Upper lobe of left lung (tissue), 6 donors: ENCODE data around the gene SPOCD1. TPM values are rescaled to one million over a fixed set of nuclear protein-coding genes. Genes with fewer than 3 reads are reported as not detected.

Experiments used
- ATAC-seq, 2 donors: fragments of 200-7000 bp; cut with Tn5 transposase; one replicate each; pipeline ENCODE4 v1.9.1; 2022; ENCODE audit warnings: mild to moderate bottlenecking in 2 of 2, moderate library complexity in 2 of 2; ENCODE audit not compliant: low FRiP score in 2 of 2
- DNase-seq, 2 donors: peaks; one replicate each; pipeline ENCODE4 v3.0.0-alpha.2; 2019 to 2020
- H3K27ac ChIP-seq, 4 donors: fragments of 200-600 bp; sonication (generic); one replicate each; pipeline ENCODE4 v1.5.1; 2016 to 2019
- H3K27me3 ChIP-seq, 4 donors: fragments of 200-600 bp; sonication (generic); one replicate each; pipeline ENCODE4 v1.5.1; 2017 to 2019
- H3K36me3 ChIP-seq, 4 donors: fragments of 200-600 bp; sonication (generic); one replicate each; pipeline ENCODE4 v1.5.1; 2016 to 2019
- H3K4me1 ChIP-seq, 4 donors: fragments of 200-600 bp; sonication (generic); one replicate each; pipeline ENCODE4 v1.5.1; 2018 to 2019
- H3K4me3 ChIP-seq, 4 donors: fragments of 200-600 bp; sonication (generic); one replicate each; pipeline ENCODE4 v1.5.1; 2017 to 2019; ENCODE audit warnings: mild to moderate bottlenecking in 2 of 4, moderate library complexity in 1 of 4
- H3K9me3 ChIP-seq, 4 donors: fragments of 200-600 bp; sonication (generic); one replicate each; pipeline ENCODE4 v1.5.1; 2018 to 2019
- EP300 ChIP-seq, 4 donors: sonication (generic); formaldehyde crosslinking; IDR thresholded peaks; one replicate each; pipeline ENCODE4 v1.5.1; 2017; ENCODE audit warnings: antibody characterized with exemption in 4 of 4, control low read depth in 2 of 4
- POLR2A ChIP-seq, 4 donors: fragments of 450-650 bp; IDR thresholded peaks; one replicate each; pipeline ENCODE4 v1.5.1; 2016 to 2017; ENCODE audit warnings: antibody characterized with exemption in 4 of 4, mild to moderate bottlenecking in 2 of 4
- POLR2AphosphoS5 ChIP-seq, 2 donors: sonication (generic); formaldehyde crosslinking; IDR thresholded peaks; one replicate each; pipeline ENCODE4 v1.5.1; 2017; ENCODE audit warnings: antibody characterized with exemption in 2 of 2
- WGBS, 2 donors: methylation state at CpG; one replicate each; pipeline ENCODE4 v1.1.5; 2017 to 2018; 5-methylcytosine and 5-hydroxymethylcytosine counted together
- total RNA-seq, 6 donors: library from RNA; depleted of rRNA in 4 of 6; stranded (reverse); fragments of >200 nt in 4 of 6; gene quantifications; one replicate each; pipeline versions ENCODE4 v1.1.0 to v1.2.1, GENCODE V29; 2016 to 2021
- TF ChIP-seq, protein P1 (sequence below), 6 experiments: fragments of 450-650 bp in 4 of 6; fragments of 200-600 bp in 2 of 6; sonication (generic) in 2 of 6; IDR thresholded peaks; one replicate each; pipeline ENCODE4 v1.5.1; 2016 to 2019; ENCODE audit warnings: antibody characterized with exemption in 6 of 6
- donor health status: DM: no; HTN: no; CAD: no; lungs with moderate emphysema.
- donor health status: DM: no; HTN: yes; CAD: no; lungs with severe emphysema.

The SPOCD1 gene
- total RNA-seq, 6 donors from 2014 or later: 7.3 to 63.3 (median 10.4) TPM

DNA sequence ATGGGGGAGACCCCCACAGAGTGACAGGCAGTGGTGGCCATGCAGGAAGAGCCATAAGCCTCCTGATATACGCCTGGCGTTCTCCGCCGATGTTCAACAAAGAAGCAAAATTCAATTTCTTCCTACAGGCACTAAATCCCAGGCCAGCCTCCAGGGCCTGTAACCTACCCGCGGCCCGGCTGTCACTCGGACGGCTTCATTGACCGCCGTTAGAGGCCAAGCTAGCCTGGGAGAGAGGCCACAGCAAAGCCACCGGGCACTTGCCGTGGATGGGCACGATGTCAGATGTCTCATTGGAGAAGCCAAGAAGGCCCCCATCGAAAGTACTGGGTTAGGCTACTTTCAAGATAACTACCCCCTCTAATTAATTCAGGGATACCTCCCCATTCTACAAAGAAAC lies 61.4 kb downstream of the SPOCD1 start:
- Histone ChIP-seq H3K27ac (no peak overlapping the region), H3K36me3 (no peaks in the 10 kb centered on the region), H3K9me3 (no peaks in the 10 kb centered on the region), H3K4me3 (no peak overlapping the region), H3K27me3 (peaks cover 0 to 3% (median 0%) of the 10 kb centered on the region in 4 donors), H3K4me1 (peaks cover 0 to 3% (median 1%) of the 10 kb centered on the region in 4 donors)
- 93 to 95% methylated on average over 5 to 15 of the region's 15 CpGs for WGBS, 2 donors
- no peak for ATAC-seq
- no peak for TF ChIP-seq POLR2A (IDR thresholded peaks at IDR 0.05)
- no peak for TF ChIP-seq EP300 (IDR thresholded peaks at IDR 0.05)
- TF ChIP-seq POLR2AphosphoS5 (IDR thresholded peaks at IDR 0.05): no peak
- TF ChIP-seq, protein P1, sequence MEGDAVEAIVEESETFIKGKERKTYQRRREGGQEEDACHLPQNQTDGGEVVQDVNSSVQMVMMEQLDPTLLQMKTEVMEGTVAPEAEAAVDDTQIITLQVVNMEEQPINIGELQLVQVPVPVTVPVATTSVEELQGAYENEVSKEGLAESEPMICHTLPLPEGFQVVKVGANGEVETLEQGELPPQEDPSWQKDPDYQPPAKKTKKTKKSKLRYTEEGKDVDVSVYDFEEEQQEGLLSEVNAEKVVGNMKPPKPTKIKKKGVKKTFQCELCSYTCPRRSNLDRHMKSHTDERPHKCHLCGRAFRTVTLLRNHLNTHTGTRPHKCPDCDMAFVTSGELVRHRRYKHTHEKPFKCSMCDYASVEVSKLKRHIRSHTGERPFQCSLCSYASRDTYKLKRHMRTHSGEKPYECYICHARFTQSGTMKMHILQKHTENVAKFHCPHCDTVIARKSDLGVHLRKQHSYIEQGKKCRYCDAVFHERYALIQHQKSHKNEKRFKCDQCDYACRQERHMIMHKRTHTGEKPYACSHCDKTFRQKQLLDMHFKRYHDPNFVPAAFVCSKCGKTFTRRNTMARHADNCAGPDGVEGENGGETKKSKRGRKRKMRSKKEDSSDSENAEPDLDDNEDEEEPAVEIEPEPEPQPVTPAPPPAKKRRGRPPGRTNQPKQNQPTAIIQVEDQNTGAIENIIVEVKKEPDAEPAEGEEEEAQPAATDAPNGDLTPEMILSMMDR (IDR thresholded peaks at IDR 0.05): no peak
- no peak for DNase-seq

GRCh38 chr1:31753707-31754349 lies 62.0 kb downstream of the SPOCD1 start:
- Histone ChIP-seq H3K4me3 (no peak overlapping the region), H3K4me1 (peaks cover 0 to 3% (median 1%) of the 10 kb centered on the region in 4 donors), H3K27ac (no peak overlapping the region), H3K27me3 (peaks cover 0 to 3% (median 0%) of the 10 kb centered on the region in 4 donors), H3K9me3 (no peaks in the 10 kb centered on the region), H3K36me3 (no peaks in the 10 kb centered on the region)
- no peak for ATAC-seq
- TF ChIP-seq EP300 (IDR thresholded peaks at IDR 0.05) (no peak), POLR2A (IDR thresholded peaks at IDR 0.05) (no peak), POLR2AphosphoS5 (IDR thresholded peaks at IDR 0.05) (no peak)
- TF ChIP-seq, protein P1 (IDR thresholded peaks at IDR 0.05): no peak
- WGBS, 2 donors: 76 to 88% methylated on average over 4 to 9 of the region's 9 CpGs
- DNase-seq: no peak

DNA sequence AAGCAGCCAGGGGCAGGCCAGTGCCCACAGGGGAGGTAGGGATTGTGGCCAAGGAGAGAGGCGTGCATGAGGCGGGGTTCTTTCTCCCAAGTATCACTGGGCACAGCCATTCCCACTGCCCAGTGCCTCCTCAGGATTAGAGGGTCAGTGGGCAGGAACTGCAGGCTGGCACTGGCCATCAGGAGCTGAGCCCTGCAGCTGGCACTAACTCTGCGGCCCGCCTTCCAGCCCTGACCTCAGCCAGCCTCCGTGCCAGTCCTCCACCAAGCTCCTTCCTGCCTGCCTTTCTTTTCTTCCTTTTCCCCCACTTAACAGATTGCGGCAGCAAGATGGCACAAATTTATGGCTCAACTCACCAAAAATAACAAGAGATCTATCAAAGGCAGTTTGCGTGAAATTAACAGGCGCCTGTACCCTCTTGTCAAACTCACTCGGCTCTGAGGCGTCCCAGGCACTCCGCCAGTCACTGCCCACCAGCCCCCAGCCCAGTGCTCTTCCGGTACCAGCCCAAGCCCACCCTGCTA lies 62.8 kb downstream of the SPOCD1 start:
- no peak for ATAC-seq
- H3K27me3 ChIP-seq: peaks cover 0 to 3% (median 0%) of the 10 kb centered on the region in 4 donors
- peaks cover 0 to 3% (median 1%) of the 10 kb centered on the region in 4 donors for H3K4me1 ChIP-seq
- 80 to 91% methylated on average over 10 to 12 of the region's 12 CpGs for WGBS, 2 donors
- no peak for DNase-seq
- H3K27ac ChIP-seq: no peak overlapping the region
- H3K36me3 ChIP-seq: no peaks in the 10 kb centered on the region
- no peaks in the 10 kb centered on the region for H3K9me3 ChIP-seq
- no peak overlapping the region for H3K4me3 ChIP-seq
- TF ChIP-seq POLR2A (IDR thresholded peaks at IDR 0.05) (no peak), POLR2AphosphoS5 (IDR thresholded peaks at IDR 0.05) (no peak), EP300 (IDR thresholded peaks at IDR 0.05) (no peak)
- TF ChIP-seq, protein P1 (IDR thresholded peaks at IDR 0.05): no peak

GRCh38 chr1:31752258-31752657 lies 63.6 kb downstream of the SPOCD1 start:
- no peak for ATAC-seq
- H3K4me3 ChIP-seq: no peak overlapping the region
- H3K27me3 ChIP-seq: peaks cover 0 to 3% (median 0%) of the 10 kb centered on the region in 4 donors
- 36 to 63% methylated on average over 5 to 6 of the region's 7 CpGs for WGBS, 2 donors
- TF ChIP-seq POLR2A (IDR thresholded peaks at IDR 0.05): no peak
- TF ChIP-seq EP300 (IDR thresholded peaks at IDR 0.05): no peak
- TF ChIP-seq, protein P1 (IDR thresholded peaks at IDR 0.05): no peak
- TF ChIP-seq POLR2AphosphoS5 (IDR thresholded peaks at IDR 0.05): no peak
- H3K9me3 ChIP-seq: no peaks in the 10 kb centered on the region
- DNase-seq: no peak
- H3K4me1 ChIP-seq: peaks cover 0 to 3% (median 1%) of the 10 kb centered on the region in 4 donors
- no peaks in the 10 kb centered on the region for H3K36me3 ChIP-seq
- H3K27ac ChIP-seq: no peak overlapping the region
